Measurements from ENCODE around the gene FUT4.

- TF ChIP-seq EZH2 (IDR thresholded peaks at IDR 0.05; ENCODE audit: borderline replicate concordance, low read depth, low read length, severe bottlenecking) = no peak
- TF ChIP-seq CTCF (IDR thresholded peaks at IDR 0.05; ENCODE audit: borderline replicate concordance, extremely low read depth, low read length, poor library complexity, severe bottlenecking) = no peak
Measured at GRCh38 chr11:94501522-94501921, 42.2 kb upstream of the FUT4 start.

Measured in DND-41 (cell line).